Ishikawa (cell line): ENCODE data around the gene CLGN.

Source experiments
- CEBPB ChIP-seq: IDR thresholded peaks from 2 replicates; pipeline ENCODE4 v1.6.1; 2012
- CREB1 ChIP-seq: IDR thresholded peaks from 2 replicates; pipeline ENCODE4 v1.6.1; 2012; ENCODE audit warnings: low read depth
- EGR1 ChIP-seq: IDR thresholded peaks from 2 replicates; pipeline ENCODE4 v1.6.1; 2012
- EP300 ChIP-seq: IDR thresholded peaks from 2 replicates; pipeline ENCODE4 v1.6.1; 2012; ENCODE audit warnings: borderline replicate concordance
- FOXM1 ChIP-seq: IDR thresholded peaks from 2 replicates; pipeline ENCODE4 v1.6.1; 2012; ENCODE audit warnings: low read depth, borderline replicate concordance
- NFIC ChIP-seq: IDR thresholded peaks from 2 replicates; pipeline ENCODE4 v1.6.1; 2012
- RAD21 ChIP-seq: IDR thresholded peaks from 2 replicates; pipeline ENCODE4 v1.6.1; 2012; ENCODE audit warnings: low read depth
- TAF1 ChIP-seq: IDR thresholded peaks from 2 replicates; pipeline ENCODE4 v1.6.1; 2012; ENCODE audit warnings: low read depth, mild to moderate bottlenecking
- TCF12 ChIP-seq: IDR thresholded peaks from 2 replicates; pipeline ENCODE4 v1.6.1; 2012; ENCODE audit warnings: low read depth
- TEAD4 ChIP-seq: IDR thresholded peaks from 2 replicates; pipeline ENCODE4 v1.6.1; 2012
- YY1 ChIP-seq: IDR thresholded peaks from 2 replicates; pipeline ENCODE4 v1.6.1; 2012; ENCODE audit warnings: low read depth
- ZBTB7A ChIP-seq: IDR thresholded peaks from 2 replicates; pipeline ENCODE4 v1.6.1; 2012; ENCODE audit warnings: low read depth
- TF ChIP-seq, protein P1 (sequence below): IDR thresholded peaks from 2 replicates; pipeline ENCODE4 v1.6.1; 2012; ENCODE audit warnings: low read depth, mild to moderate bottlenecking
- TF ChIP-seq, protein P2 (sequence below): IDR thresholded peaks from 2 replicates; pipeline ENCODE4 v1.6.1; 2012
- TF ChIP-seq, protein P3 (sequence below): IDR thresholded peaks from 2 replicates; pipeline ENCODE4 v1.6.1; 2012

The CLGN gene

DNA sequence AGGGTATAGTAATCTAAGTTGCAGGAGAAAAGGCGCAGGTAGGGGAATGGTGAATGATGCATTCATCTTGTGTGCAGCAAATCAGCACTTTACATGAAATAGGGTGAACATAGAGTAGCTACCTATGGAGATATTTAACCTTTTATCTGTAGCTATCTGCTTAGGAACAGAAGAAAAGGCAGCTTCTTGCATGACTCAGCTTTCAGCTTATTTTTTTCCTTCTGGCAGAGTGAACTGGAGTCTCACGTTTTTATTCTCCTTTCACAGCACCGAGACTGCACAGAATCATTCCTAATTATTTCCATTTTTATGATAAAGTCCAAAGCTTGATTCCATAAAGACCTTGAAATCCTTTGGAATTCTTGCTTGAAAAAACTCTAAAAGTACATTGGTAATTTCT lies 58.8 kb downstream of the CLGN start:
- TF ChIP-seq ZBTB7A (no peak), EGR1 (no peak), FOXM1 (no peak), RAD21 (no peak), CEBPB (no peak), TAF1 (no peak), TEAD4 (no peak), NFIC (no peak), TCF12 (no peak), CREB1 (no peak), EP300 (no peak), YY1 (no peak)
- TF ChIP-seq, protein P1, sequence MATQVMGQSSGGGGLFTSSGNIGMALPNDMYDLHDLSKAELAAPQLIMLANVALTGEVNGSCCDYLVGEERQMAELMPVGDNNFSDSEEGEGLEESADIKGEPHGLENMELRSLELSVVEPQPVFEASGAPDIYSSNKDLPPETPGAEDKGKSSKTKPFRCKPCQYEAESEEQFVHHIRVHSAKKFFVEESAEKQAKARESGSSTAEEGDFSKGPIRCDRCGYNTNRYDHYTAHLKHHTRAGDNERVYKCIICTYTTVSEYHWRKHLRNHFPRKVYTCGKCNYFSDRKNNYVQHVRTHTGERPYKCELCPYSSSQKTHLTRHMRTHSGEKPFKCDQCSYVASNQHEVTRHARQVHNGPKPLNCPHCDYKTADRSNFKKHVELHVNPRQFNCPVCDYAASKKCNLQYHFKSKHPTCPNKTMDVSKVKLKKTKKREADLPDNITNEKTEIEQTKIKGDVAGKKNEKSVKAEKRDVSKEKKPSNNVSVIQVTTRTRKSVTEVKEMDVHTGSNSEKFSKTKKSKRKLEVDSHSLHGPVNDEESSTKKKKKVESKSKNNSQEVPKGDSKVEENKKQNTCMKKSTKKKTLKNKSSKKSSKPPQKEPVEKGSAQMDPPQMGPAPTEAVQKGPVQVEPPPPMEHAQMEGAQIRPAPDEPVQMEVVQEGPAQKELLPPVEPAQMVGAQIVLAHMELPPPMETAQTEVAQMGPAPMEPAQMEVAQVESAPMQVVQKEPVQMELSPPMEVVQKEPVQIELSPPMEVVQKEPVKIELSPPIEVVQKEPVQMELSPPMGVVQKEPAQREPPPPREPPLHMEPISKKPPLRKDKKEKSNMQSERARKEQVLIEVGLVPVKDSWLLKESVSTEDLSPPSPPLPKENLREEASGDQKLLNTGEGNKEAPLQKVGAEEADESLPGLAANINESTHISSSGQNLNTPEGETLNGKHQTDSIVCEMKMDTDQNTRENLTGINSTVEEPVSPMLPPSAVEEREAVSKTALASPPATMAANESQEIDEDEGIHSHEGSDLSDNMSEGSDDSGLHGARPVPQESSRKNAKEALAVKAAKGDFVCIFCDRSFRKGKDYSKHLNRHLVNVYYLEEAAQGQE, result no peak
- TF ChIP-seq, protein P2, sequence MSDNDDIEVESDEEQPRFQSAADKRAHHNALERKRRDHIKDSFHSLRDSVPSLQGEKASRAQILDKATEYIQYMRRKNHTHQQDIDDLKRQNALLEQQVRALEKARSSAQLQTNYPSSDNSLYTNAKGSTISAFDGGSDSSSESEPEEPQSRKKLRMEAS, result no peak
- TF ChIP-seq, protein P3, sequence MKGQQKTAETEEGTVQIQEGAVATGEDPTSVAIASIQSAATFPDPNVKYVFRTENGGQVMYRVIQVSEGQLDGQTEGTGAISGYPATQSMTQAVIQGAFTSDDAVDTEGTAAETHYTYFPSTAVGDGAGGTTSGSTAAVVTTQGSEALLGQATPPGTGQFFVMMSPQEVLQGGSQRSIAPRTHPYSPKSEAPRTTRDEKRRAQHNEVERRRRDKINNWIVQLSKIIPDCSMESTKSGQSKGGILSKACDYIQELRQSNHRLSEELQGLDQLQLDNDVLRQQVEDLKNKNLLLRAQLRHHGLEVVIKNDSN, result no peak

DNA sequence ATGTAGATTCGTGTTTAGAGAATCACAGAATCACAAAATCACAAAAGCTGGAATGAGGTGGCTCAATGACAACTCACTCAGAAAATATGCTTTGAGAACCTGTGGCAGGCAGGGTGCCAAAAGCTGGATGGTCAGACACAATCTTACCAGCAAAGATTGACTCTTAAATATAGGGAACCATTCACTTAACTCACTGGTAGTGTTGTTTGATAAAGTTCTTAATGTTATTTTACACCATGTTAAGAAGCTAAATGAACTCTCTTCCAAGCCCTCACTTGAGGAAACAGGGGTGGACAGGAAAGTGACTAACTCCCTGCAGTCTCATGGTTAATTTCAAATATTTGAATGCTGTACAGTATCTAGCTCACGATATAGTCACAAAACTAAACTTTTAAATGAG lies 59.7 kb downstream of the CLGN start:
- TF ChIP-seq, protein P2, result no peak
- TF ChIP-seq EGR1 (no peak), TCF12 (no peak), YY1 (no peak), TAF1 (no peak), RAD21 (no peak), TEAD4 (no peak), ZBTB7A (no peak), EP300 (no peak), FOXM1 (no peak), CREB1 (no peak), CEBPB (no peak), NFIC (no peak)
- TF ChIP-seq, protein P1, result no peak
- TF ChIP-seq, protein P3, result no peak

DNA sequence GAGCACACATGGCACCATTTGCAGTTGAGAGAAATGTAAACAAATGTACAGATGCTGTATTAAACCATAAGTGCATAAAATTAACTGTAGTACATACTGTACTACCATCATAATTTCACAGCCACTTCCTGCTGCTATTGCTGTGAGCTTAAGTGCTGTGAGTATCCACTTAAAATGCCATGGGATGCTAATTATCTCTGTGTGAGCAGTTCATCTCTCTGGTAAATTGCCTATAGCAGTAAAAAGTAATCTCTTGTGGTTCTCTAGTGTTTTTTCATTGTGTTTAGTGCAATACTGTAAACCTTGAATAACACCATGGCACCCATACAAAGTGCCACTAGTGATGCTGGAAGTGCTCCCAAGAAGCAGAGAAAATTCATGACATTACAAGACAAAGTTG lies 63.9 kb downstream of the CLGN start:
- TF ChIP-seq TCF12, result no peak
- TF ChIP-seq RAD21, result no peak
- TF ChIP-seq, protein P1, result no peak
- no peak for TF ChIP-seq CEBPB
- TF ChIP-seq EP300, result no peak
- TF ChIP-seq ZBTB7A, result no peak
- TF ChIP-seq, protein P3, result no peak
- TF ChIP-seq EGR1, result no peak
- TF ChIP-seq TEAD4, result no peak
- TF ChIP-seq FOXM1, result no peak
- TF ChIP-seq TAF1, result no peak
- no peak for TF ChIP-seq CREB1
- TF ChIP-seq YY1, result no peak
- TF ChIP-seq, protein P2, result no peak
- no peak for TF ChIP-seq NFIC

DNA sequence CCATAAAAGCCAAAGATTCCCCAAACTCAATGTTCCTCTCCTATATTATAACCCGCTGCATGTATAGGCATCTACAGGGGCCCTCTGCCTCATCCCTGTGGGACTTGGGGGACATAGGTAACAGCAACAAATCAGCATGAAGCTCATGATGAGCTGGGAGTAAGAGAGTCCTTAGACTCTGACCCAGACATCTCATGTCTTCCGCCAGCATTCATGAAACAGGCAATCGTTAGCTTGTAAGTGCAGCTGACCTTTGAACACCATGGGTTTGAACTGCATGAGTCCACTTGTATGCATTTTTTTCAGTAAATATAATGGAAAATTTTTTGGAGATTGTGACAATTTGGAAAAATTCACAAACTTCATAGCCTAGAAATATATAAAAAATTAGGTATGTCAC lies 64.4 kb downstream of the CLGN start:
- TF ChIP-seq CREB1 (no peak), TAF1 (no peak), RAD21 (no peak), NFIC (no peak), ZBTB7A (no peak), FOXM1 (no peak), EGR1 (no peak), CEBPB (no peak), TEAD4 (no peak), TCF12 (no peak), YY1 (no peak), EP300 (no peak)
- TF ChIP-seq, protein P2, result no peak
- TF ChIP-seq, protein P1, result no peak
- TF ChIP-seq, protein P3, result no peak
